Activated CD4-positive, alpha-beta T cell treated with anti-CD3 and anti-CD28 coated beads, Interleukin-2, amount 50 U/mL, for 4 hours (primary cell): ENCODE results near the gene C1orf174.
"Not testable (repeated sequence)": the region's sequence is repeated elsewhere in the genome, so short reads cannot be mapped to it uniquely, and the experiment has no call there.

Experiments used
- DNase-seq, 2 experiments: peaks; one replicate each; pipeline ENCODE4 v3.0.0-alpha.2; 2020

Gene C1orf174

DNA sequence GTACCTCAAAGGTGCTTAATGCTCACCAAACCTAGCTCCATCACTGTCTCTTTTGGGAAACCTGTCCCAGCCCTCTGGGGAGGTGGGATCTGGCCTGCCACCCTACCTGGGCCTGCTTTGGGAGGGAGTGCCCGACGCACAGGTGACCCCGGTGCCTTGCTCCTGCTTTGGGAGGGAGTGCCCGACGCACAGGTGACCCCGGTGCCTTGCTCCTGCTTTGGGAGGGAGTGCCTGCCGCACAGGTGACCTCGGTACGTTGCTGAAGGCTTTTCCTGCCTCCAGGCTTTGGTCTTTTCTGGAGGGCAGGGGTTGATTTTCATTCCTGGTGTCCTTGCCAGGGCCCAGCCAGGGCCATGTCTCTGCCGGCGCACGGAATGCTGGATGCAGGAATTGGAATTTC is 25.2 kb upstream of the C1orf174 start:
- DNase-seq = no peak

DNA sequence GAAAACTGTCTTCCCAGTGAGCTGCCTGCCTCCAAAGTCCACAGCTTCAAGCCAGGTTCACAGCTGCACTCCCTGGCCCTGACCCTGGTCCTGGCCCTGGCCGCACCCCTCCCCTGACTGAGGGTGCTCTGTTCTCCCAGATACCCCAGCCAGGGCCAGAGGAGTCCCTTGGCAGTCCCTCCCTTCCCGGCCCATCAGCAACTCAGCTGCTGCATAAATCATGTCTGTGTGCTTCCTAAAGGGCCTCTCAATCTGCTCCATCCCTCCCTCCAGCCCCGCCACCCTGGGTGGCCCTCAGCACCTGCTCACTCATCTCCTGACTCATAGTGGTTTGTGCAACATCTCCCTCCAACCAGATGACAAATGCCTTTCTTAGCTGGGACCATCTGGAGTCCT is 24.8 kb upstream of the C1orf174 start:
- DNase-seq = no peak

DNA sequence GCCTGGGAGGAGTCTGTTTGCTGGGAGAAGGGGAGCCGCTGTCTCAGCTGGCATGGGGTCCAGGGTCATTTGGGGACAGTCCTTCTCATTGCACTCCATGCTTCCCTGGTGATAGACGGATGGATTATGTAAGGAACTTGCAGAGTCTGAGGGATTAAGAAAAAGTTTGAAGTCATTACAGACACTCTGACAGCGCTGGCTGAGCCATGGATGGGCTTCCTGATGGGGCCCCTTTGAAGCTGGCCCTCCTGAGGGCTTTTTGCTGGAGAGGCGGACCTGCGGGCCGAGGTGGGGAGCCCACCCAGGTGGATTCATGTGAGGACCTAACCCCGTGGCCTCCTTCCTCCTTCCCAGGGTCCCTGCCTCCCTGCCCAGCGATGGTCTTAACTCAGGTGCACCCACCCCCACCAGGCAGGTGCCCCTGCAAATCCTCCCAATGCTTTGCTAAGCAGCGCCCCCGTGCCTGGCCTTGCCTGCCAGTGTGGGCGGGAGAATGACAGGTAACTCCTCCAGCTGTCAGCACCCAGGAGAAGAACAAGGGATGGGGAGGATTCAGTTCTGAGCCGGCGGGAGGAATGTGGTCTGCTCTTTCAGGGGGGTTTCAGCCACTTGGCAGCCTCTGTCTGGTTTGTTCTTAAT is 24.2 kb upstream of the C1orf174 start:
- no peak for DNase-seq

DNA sequence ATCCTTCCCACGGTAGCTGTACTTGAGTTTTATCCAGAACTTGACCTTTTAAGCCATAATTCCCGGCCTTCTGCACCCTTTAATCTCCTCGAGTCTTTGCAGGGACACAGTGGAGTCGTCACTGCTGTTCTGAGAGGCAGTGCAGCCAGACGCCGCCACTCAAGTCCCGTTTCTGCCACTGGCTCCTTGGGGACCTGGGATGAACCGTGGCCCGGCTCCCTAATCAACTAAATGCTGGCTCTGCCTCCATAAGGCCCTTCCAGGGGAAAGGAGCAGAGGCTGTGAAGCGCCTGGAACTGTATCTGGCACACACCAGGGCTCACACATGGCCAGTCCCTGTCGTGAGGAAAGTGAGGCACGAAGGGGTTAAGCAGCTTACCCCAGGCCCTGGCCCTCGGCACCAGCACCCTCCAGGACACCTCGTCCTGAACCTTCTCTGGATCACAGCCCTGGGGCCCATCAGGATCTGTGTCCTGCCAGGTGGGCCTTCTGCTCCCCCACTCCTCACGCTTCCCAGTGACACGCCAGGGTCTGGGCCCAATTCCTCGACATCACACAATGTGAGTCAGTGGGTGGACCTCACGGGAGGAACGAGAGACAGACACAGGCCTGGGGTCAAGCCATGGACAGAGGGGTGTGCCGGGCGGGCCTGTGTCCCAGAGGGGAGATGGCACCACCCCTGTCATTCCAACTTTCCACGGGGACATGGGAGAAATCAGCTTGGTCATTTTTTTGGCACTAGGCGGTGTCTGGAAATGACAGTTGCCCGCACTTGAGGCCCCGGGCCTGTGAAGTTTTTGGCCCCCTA is 23.5 kb upstream of the C1orf174 start:
- DNase-seq = no peak

DNA sequence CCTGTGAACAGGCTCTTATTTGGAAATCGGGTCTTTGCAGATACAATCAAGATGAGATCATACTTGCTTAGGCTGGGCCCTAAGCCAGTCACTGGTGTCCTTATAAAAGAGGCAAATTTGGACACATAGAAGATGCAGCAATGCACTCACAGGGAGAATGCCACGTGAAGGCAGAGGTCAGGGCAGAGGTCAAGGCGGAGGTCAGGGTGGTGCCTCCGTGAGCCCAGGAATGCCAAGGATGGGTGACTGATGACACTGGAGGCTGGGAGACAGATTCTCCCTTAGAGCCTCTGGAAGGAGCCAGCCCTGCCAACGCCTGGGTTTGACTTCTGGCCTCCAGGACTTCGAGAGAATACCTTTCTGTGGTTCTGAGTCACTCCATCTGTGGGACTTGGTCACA is 22.8 kb upstream of the C1orf174 start:
- DNase-seq = no peak

DNA sequence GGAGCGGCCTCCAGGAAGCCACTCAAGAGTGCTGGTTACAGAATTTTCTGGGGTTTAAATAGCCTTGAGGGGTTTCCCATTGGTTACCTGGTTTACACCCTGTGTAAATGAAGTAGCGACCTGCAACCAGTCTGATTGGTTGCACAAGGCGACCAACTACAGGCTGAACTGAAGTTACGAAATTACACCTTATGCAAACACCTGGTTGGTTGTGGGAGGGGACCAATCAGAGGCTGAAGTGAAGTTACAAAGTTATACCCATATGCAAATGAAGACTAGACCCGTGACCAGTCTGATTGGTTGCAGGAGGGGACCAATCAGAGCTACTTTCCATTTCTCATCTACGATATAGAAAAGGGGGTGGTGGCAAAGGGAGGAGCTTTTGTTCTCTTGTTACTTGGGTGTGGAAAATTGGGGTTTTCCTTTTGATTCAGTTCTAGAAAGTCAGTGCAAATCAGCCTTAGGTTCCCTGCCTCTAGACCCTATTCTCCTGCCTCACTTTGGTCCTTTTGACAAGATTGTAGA is 22.2 kb upstream of the C1orf174 start:
- DNase-seq = no peak

DNA sequence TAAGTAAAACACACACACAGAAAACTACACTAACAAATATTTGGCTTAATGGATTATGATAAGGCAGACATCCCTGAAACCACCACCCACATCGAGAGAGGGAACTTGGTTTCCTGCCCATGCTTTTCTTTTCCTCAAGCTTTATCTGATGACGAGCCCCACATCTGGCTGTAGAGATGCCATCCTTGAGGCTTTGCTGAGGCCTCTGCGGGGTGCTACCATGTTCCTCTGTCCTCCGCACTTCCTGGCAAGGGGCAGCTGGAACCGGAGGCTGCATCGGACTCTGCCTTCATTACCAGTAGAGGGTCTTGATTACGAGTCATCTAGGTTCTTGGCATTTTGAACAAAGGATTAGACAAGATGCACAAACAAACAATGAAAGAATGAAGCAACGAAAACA is 21.7 kb upstream of the C1orf174 start:
- DNase-seq = no peak

DNA sequence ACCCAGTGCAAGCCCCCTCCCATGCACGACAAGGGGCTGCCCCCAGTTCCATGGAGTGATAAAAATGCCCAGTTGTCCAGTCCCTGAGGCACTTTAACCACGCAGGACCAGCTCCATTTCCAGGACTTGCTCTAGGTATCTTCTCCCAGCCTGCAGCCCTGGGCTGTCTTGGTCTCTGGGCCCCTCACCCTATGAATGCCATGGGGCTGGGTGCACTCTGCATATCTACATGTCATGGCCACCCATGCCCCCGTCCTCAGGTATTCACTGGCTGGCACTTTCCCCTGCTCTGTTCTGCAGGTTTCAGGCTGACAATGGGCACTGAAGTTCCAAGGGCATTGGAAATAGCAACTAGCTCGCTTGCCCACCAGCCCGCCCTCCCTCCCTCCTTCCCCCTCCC is 19.6 kb upstream of the C1orf174 start:
- DNase-seq = no peak

DNA sequence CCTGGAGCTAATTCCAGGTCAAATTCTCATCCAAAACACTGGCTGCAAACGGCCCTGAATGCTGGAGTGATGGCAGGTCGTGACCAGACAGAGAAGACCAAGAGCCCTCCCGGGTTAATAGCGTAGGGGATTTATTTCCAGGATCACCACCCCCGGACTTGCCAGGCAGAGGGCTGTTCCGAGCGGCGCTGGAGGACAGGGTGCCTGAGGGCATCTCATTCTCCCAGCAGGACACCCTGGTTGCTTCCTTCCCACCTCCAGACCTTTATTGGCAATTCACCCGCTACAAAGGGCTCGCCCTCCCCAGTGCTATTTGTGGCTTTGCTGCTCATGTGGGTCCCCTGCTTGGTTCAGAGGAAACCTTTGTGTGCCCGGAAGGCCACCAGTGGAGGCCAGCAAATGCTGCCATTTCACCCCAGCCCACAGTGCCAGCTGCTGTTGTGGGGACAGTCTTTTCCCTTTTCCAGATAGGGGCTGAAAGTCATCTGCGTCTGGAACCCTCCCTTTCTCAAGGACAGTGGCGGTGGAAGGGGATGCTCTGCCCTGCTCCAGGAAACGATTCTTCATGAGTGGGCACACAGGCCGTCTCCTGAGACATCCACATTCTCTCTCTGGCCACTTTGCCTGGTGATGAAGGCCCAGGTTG is 19.0 kb upstream of the C1orf174 start:
- DNase-seq = no peak

DNA sequence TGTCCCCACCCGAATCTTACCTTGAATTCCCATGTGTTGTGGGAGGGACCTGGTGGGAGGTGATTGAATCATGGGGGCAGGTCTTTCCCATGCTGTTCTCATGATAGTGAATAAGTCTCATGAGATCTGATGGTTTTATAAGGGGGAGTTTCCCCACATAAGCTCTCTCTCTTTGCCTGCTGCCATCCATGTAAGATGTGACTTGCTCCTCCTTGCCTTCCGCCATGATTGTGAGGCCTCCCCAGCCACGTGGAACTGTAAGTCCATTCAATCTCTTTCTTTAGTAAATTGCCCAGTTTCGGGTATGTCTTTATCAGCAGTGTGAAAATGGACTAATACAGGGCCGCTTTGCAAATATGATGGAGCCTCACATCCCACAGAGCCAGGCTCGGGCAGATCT is 18.3 kb upstream of the C1orf174 start:
- DNase-seq = not testable (repeated sequence)

DNA sequence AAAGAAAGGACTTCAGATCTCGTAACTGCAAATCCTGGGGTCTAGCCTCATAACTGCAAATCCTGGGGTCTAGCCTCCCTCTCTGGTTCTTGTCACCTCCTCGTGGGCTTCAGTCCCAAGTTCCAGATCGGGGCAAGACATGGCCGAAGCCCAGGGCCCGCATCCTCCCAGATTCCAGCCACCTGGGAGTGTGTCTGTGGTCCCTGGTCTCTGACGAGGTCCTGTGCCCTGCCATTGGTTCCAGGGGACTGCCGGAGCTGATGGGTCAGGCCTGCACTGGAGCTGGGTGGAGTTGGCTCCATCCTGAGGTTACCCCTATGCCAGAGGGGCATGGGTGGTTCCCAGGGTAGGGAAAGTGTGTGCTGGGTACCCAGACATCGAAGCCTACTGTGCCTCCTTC is 17.7 kb upstream of the C1orf174 start:
- no peak for DNase-seq

DNA sequence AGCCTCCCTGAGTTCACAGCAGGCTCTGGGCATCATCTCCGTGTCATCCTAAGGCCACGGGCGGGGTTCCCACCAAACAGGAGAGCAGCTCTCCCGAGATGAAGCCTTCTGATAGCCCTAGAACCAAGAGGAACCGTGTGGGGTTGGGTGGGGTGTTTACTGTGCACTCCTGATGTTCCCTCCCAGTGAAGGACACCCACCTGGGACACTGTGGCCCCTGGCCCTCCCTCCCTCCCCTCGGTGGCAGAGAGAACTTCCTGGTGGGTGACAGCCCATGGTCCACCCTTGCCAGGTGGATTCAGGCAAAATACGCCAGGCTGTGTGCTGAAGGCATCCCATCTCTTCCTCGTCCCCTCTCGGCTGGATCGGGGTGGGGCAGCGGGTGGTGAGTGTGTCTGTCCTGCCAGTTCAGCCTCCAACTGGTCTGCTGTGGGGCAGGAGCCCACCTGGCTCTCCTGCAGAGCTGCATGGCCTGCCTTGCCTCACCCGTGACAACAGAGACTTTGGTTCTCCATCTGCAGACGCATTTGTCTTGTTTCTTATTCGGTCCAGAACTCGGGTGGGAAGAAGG is 15.6 kb upstream of the C1orf174 start:
- DNase-seq = no peak

DNA sequence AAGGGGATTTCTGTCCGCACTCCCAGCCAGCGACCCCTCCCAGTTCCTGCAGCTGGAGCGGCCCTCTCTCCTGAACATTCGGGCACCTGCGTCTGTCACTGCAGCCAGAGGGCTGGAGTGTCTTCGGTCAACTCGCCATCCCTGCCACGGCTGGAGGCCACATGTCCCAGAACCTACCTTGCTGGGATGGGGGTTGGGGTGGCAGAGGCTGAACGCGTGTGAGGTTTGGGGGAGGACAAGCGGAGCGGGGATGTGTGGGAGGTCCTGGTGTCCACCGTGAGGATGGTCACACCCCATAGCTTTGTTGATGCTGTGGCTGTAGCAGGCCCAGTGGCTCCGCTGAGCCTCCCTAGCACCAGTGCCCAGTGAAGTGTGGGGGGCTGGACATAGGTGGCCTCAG is 14.8 kb upstream of the C1orf174 start:
- DNase-seq = no peak

DNA sequence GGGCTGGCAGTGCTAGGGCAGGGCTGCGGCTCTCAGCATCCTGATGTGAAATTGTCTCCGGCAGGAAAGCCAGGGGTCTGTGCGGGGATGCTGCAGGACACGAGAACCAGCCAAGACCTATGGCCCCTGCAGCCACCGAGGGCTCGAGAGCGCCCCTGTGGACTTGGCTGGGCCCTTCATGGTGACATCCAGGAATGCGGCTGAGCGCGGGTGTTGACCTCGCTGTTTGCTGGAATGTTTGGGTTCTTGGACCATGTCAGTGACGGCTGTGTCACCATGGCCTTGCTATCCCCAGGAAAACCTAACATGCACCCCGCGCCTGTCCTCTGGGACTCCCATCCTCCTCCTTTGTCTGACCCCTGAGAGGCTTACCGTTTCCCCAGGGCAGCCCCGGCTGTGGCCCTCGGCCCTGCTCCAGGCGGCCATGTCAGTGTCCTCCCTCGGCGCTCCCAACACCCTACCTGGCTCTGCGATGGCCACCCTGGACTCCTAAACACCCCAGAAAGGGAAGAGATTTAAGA is 14.3 kb upstream of the C1orf174 start:
- no peak for DNase-seq

DNA sequence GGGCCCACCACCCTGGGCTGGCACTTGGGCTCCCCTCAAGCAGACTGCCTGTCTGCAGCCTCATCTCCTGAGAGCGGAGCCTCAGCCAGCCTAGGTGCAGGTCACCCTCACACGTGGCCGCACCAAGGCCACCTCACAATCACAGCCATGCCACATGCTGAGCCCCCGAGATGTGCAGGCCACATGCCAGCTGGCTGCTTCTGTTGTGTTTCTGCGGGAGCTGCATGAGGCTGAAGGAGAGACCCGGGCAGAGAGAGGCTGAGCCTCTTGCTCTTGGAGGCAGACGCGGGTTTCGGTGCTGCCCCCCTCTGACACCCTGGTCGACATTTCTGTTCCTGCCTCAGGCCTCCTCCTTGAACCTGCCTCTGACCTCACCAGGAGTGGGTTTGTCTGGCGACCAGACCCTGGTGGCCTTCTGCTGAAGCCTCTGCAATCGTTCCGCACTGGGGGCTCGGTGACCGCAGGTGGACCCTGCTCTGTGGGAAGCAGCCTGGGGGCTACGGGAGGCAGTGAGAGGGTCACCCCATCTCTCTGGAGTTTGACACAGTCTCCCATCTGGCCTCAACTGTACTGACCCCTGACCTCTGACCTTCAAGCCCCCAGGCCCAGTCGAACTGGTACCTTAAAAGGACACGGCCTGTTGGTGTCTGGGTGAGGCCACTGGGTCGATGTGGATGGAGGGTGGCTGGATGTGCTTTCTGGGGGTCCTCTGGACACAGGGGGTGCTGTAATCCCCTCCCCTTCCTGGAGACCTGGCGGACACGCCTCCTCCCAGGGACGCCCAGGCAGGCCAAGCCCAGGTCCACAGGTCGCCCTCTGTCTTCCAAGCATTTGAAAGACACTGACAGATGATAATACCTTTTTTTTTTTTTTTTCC is 13.0 kb upstream of the C1orf174 start:
- no peak for DNase-seq

DNA sequence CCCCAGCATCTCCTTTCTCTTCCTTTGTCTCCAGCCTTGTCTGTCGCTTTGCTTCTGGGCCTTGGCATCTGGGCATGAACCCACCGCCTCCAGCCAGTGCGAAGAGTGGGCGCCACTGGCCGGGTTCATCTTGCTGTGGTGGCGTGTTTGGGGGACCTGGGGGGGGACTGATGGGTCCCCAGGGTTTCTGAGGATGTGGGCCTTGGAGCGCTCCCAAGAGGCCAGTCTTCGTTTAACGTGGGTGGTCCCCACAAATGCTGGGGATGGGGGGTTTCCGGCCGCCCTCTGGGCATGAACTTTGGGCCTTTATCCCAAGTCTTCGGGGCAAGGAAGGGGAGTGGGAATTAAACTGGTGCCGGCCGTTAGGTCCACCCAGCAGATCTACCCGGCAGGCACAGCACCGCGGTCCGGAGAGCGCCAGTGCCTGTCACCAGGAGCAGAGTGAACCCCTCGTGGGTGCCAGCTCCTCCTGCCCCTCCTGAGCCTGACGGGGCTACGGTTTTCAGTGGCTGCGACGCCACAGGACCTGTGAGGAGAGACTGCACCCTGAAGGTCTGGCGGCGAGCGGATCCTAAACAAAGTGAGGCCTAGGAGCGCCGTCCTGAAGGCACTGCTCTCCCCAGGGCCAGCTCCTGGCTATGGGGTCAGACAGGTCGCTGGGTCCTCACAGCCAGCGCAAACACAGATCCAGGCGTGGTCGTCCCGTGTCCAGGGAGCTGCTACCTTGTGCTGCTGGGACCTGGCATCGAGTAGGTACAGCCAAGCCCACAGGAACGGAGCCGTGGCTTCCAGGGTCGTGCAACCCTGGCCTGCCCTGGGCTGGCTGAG is 12.1 kb upstream of the C1orf174 start:
- no peak for DNase-seq

DNA sequence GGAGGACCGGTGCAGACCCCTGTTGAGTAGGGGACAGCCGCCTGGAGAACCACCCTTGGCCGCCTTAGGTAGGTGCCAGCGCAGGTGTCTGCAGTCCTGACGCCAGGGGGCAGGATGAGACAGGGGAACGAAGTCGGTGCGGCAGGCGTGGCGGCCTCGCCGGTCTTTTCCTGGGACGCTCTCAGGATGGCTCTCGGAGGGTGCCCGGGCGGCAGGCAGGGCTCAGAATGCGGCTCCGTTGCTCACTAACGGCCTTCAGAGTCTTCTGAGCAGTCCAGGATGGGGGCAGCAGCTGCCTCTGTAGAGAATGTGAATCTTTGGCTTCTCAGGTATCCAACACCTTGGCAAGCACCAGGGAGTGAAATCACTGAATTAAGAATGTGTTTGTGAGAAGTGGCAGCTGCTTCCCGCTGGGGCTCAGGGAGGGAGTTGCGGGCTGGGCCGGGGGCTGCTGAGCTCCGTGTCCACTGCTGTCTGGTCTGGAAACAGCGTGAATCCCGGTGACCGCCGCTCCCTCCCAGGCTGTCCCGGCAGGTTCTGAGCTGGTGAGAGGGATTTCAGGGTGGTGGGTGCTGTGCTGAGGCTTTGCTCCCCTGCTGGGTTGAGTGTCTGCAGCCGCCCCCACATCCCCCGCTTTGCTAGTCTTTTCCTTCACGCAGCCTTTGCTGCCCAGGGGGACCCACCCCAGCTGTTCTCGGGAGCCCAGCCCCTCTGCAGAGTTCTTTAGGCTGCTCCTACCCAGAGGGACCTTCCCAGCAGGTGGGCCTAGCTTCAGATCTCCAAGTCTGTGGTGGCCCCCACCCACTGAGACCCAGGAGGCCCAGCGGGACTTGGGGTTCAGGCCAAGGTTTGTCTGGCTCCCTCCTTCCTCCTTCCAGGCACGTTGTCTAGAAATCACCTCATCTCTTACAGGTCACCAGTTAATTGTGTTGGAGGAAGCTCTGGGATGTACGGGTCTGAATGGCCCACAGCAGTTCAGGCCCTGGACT is 11.1 kb upstream of the C1orf174 start:
- DNase-seq = peak; percentile 71 to 76

DNA sequence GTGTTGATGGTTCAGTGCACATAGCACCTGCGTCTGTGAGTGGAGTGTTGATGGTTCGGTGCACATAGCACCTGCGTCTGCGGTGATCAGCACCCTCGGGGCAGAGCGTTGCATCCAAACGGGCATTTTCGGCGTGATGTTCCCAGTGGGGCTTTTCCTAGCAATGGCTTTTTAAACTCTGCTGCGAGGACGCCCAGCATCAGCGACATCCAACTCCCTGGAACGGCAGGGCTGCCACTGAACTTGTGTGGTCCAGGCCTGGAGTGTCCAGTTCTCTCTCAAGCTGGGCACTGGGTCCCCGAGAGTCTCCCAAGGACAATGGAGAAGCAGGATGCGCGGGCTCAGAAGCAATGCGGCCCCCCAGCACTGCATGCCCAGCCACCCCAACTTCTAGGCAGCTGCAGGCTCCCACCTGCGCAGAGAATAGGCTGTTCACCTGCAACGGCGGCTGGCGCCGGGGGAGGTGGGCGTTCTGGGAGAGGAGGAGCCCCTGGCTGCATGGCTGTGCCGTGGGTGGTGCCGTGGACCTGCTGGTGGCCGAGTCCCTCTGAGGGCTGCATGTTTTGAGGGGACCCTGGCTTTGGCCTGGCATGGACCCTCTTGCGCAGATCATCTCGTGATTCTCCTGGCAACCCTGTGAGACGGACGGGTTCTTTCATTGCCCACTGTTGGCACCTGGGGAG is 10.1 kb upstream of the C1orf174 start:
- DNase-seq = no peak

DNA sequence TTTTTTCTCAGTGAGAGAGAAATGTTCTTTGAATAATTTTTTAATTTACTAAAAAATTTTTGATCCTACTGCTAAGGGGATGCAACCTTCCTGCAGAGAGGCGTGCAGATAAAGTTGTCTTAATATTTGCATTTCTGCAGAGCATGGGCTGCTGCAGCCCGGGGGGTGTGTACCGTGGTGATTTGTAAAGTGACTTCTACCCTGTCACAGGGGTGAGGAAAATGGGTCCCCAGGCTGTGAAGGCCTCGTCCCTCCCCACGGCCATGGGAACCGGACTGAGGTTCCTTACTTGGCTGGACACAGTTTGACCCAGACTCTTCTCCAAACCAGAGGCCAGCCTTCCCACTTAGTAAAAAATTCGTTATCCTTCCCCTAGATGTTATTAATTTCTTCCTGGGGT is 9.5 kb upstream of the C1orf174 start:
- DNase-seq = no peak
